Neural cell (in vitro differentiated cells): ENCODE results near the gene CBX3. TPM values are rescaled to one million over a fixed set of nuclear protein-coding genes. Genes with fewer than 3 reads are reported as not detected.
"Not testable (repeated sequence)": the region's sequence is repeated elsewhere in the genome, so short reads cannot be mapped to it uniquely, and the experiment has no call there.

Source experiments
- H2AFZ ChIP-seq: fragments of 200-600, 300-800 bp; sonication (generic), shearing (Covaris generic); 2 replicates; pipeline ENCODE4 v1.6.0; 2014; ENCODE audit warnings: low read depth, mild to moderate bottlenecking, antibody characterized with exemption, low read length, moderate library complexity
- H3F3A ChIP-seq: fragments of 200-600 bp; shearing (Covaris generic); 2 replicates; pipeline ENCODE4 v1.6.1; 2016; ENCODE audit warnings: mild to moderate bottlenecking, moderate library complexity, mixed read lengths, antibody characterized with exemption, low read length; ENCODE audit not compliant: insufficient read depth, poor library complexity, severe bottlenecking
- H3K27ac ChIP-seq: fragments of 200-600, 300-800 bp; sonication (generic), shearing (Covaris generic); 2 replicates; pipeline ENCODE4 v1.5.1; 2014; ENCODE audit warnings: mild to moderate bottlenecking, low read length, moderate library complexity
- H3K27me3 ChIP-seq: fragments of 300-800, 200-600 bp; sonication (generic), shearing (Covaris generic); 2 replicates; pipeline ENCODE4 v1.6.0; 2014; ENCODE audit warnings: mild to moderate bottlenecking, low read depth, low read length, moderate library complexity; ENCODE audit not compliant: insufficient read depth
- H3K36me3 ChIP-seq: fragments of 300-800, 200-600 bp; sonication (generic), shearing (Covaris generic); 2 replicates; pipeline ENCODE4 v1.5.1; 2014; ENCODE audit warnings: mild to moderate bottlenecking, antibody characterized with exemption, low read length, moderate library complexity; ENCODE audit not compliant: insufficient read depth
- H3K4me2 ChIP-seq: fragments of 300-800, 200-600 bp; sonication (generic), shearing (Covaris generic); 2 replicates; pipeline ENCODE4 v1.6.0; 2014; ENCODE audit warnings: mild to moderate bottlenecking, low read length
- H3K4me3 ChIP-seq: fragments of 300-800, 200-600 bp; sonication (generic), shearing (Covaris generic); 2 replicates; pipeline ENCODE4 v1.5.1; 2014; ENCODE audit warnings: mild to moderate bottlenecking, low read length, moderate library complexity
- H3K79me2 ChIP-seq: fragments of 200-600 bp; shearing (Covaris generic); replicated peaks from 2 replicates; pipeline ENCODE4 v1.6.0; 2014; ENCODE audit warnings: mild to moderate bottlenecking, low read length, moderate library complexity; ENCODE audit not compliant: insufficient read depth
- H3K9ac ChIP-seq: fragments of 300-800, 200-600 bp; sonication (generic), shearing (Covaris generic); 2 replicates; pipeline ENCODE4 v1.6.1; 2016; ENCODE audit warnings: mild to moderate bottlenecking, low read length, mixed read lengths
- H3K9me2 ChIP-seq: fragments of 200-600 bp; shearing (Covaris generic); 2 replicates; pipeline ENCODE4 v1.6.1; 2016; ENCODE audit warnings: mild to moderate bottlenecking, low read length, mixed read lengths; ENCODE audit not compliant: insufficient read depth
- H3K9me3 ChIP-seq: fragments of 200-600, 300-800 bp; sonication (generic), shearing (Covaris generic); 2 replicates; pipeline ENCODE4 v1.6.1; 2016; ENCODE audit warnings: mild to moderate bottlenecking, mixed run types, low read length, moderate library complexity, mixed read lengths
- H4K20me1 ChIP-seq: fragments of 200-600 bp; shearing (Covaris generic); 2 replicates; pipeline ENCODE4 v1.6.1; 2016; ENCODE audit warnings: mild to moderate bottlenecking, mixed run types; ENCODE audit not compliant: insufficient read depth
- EP300 ChIP-seq: fragments of 450-650 bp; conservative IDR thresholded peaks from 2 replicates; pipeline ENCODE4 v1.6.1; 2014; ENCODE audit warnings: antibody characterized with exemption, mild to moderate bottlenecking, moderate library complexity; ENCODE audit not compliant: poor library complexity, severe bottlenecking
- EZH2 ChIP-seq: fragments of 200-600, 300-800 bp; shearing (Covaris generic), sonication (generic); IDR thresholded peaks from 2 replicates; pipeline ENCODE4 v1.6.1; 2014; ENCODE audit warnings: antibody characterized with exemption, low read length, borderline replicate concordance, mild to moderate bottlenecking; ENCODE audit not compliant: insufficient read depth, poor library complexity, severe bottlenecking
- MXI1 ChIP-seq: fragments of 450-650 bp; conservative IDR thresholded peaks from 2 replicates; pipeline ENCODE4 v1.6.1; 2014; ENCODE audit warnings: antibody characterized with exemption, mild to moderate bottlenecking; ENCODE audit not compliant: poor library complexity, severe bottlenecking
- POLR2AphosphoS5 ChIP-seq: IDR thresholded peaks from 2 replicates; pipeline ENCODE4 v1.6.1; 2012
- RAD21 ChIP-seq: fragments of 450-650 bp; conservative IDR thresholded peaks from 2 replicates; pipeline ENCODE4 v1.6.1; 2014; ENCODE audit warnings: antibody characterized with exemption, mild to moderate bottlenecking, moderate library complexity
- SMC3 ChIP-seq: fragments of 450-650 bp; conservative IDR thresholded peaks from 2 replicates; pipeline ENCODE4 v1.6.1; 2014; ENCODE audit warnings: antibody characterized with exemption, mild to moderate bottlenecking, moderate library complexity; ENCODE audit not compliant: poor library complexity
- TAF1 ChIP-seq: IDR thresholded peaks from 2 replicates; pipeline ENCODE4 v1.6.1; 2012; ENCODE audit warnings: low read depth
- polyA plus RNA-seq: library from polyadenylated mRNA; depleted of rRNA; stranded (reverse); fragments of >200 nt; gene quantifications from 2 replicates; pipeline ENCODE4 v1.2.3, GENCODE V29; 2014
- TF ChIP-seq, protein P1 (sequence below): IDR thresholded peaks from 2 replicates; pipeline ENCODE4 v1.6.1; 2012; ENCODE audit warnings: borderline replicate concordance
- TF ChIP-seq, protein P2 (sequence below): fragments of 450-650 bp; IDR thresholded peaks from 2 replicates; pipeline ENCODE4 v1.5.1; 2014; ENCODE audit warnings: antibody characterized with exemption, mild to moderate bottlenecking, moderate library complexity; ENCODE audit not compliant: poor library complexity, severe bottlenecking

Gene CBX3
- polyA plus RNA-seq, 1 donor from 2014 or later = 598 TPM

DNA sequence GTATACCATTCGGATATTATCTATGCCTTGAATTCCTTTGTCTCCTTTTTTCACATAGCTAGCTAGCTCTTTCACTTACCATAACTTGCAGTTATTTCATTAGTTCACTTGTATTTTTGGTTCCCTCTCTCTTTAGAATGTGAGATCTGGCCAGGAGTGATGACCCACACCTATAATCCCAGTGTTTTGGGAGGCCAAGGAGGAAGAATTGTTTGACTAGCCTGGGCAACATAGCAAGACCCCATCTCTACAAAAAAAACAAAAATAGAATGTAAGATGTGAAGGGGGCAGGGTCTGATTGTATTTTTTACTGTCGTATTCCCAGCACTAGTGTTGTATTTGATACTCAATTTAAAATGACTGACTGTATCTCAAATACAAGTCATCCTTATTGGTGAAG is 29.9 kb upstream of the CBX3 start:
- Histone ChIP-seq H3F3A (no peaks in the 10 kb centered on the region), H3K9ac (no peak overlapping the region), H3K4me2 (no peak overlapping the region), H3K36me3 (no peaks in the 10 kb centered on the region), H3K9me3 (no peaks in the 10 kb centered on the region), H3K79me2 (no peaks in the 10 kb centered on the region), H3K27ac (no peak overlapping the region), H3K4me3 (no peak overlapping the region), H3K27me3 (no peaks in the 10 kb centered on the region), H4K20me1 (no peaks in the 10 kb centered on the region), H2AFZ (no peak overlapping the region), H3K9me2 (no peaks in the 10 kb centered on the region)
- TF ChIP-seq, protein P1, sequence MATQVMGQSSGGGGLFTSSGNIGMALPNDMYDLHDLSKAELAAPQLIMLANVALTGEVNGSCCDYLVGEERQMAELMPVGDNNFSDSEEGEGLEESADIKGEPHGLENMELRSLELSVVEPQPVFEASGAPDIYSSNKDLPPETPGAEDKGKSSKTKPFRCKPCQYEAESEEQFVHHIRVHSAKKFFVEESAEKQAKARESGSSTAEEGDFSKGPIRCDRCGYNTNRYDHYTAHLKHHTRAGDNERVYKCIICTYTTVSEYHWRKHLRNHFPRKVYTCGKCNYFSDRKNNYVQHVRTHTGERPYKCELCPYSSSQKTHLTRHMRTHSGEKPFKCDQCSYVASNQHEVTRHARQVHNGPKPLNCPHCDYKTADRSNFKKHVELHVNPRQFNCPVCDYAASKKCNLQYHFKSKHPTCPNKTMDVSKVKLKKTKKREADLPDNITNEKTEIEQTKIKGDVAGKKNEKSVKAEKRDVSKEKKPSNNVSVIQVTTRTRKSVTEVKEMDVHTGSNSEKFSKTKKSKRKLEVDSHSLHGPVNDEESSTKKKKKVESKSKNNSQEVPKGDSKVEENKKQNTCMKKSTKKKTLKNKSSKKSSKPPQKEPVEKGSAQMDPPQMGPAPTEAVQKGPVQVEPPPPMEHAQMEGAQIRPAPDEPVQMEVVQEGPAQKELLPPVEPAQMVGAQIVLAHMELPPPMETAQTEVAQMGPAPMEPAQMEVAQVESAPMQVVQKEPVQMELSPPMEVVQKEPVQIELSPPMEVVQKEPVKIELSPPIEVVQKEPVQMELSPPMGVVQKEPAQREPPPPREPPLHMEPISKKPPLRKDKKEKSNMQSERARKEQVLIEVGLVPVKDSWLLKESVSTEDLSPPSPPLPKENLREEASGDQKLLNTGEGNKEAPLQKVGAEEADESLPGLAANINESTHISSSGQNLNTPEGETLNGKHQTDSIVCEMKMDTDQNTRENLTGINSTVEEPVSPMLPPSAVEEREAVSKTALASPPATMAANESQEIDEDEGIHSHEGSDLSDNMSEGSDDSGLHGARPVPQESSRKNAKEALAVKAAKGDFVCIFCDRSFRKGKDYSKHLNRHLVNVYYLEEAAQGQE = no peak
- no peak for TF ChIP-seq SMC3
- TF ChIP-seq MXI1 = no peak
- TF ChIP-seq TAF1 = no peak
- TF ChIP-seq RAD21 = no peak
- TF ChIP-seq EP300 = no peak
- TF ChIP-seq, protein P2, sequence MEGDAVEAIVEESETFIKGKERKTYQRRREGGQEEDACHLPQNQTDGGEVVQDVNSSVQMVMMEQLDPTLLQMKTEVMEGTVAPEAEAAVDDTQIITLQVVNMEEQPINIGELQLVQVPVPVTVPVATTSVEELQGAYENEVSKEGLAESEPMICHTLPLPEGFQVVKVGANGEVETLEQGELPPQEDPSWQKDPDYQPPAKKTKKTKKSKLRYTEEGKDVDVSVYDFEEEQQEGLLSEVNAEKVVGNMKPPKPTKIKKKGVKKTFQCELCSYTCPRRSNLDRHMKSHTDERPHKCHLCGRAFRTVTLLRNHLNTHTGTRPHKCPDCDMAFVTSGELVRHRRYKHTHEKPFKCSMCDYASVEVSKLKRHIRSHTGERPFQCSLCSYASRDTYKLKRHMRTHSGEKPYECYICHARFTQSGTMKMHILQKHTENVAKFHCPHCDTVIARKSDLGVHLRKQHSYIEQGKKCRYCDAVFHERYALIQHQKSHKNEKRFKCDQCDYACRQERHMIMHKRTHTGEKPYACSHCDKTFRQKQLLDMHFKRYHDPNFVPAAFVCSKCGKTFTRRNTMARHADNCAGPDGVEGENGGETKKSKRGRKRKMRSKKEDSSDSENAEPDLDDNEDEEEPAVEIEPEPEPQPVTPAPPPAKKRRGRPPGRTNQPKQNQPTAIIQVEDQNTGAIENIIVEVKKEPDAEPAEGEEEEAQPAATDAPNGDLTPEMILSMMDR = no peak

DNA sequence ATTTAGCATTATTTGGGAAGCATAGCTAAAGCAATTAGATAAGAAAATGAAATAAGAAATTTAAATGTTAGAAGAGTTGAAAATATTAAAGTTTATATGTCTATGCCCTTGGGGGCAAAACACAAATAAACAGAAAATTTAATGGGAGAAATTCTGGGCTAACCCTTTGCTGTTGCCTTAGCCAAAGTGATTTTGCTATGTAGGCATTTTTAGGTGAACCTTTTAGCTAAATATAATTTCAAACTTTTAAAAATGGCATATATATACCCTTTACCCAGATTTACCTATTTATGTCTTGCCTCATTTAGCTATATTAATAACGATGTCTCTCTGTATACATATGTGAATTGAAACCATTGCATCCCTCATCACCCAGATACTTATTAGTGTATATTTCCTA is 29.5 kb upstream of the CBX3 start:
- H3F3A ChIP-seq = no peaks in the 10 kb centered on the region
- TF ChIP-seq EP300 (no peak), EZH2 (no peak), POLR2AphosphoS5 (no peak), SMC3 (no peak), MXI1 (no peak), RAD21 (no peak)
- TF ChIP-seq, protein P1 = no peak
- TF ChIP-seq, protein P2 = no peak
- H3K9me3 ChIP-seq = no peaks in the 10 kb centered on the region
- H3K36me3 ChIP-seq = no peaks in the 10 kb centered on the region
- no peak overlapping the region for H3K27ac ChIP-seq
- H3K4me2 ChIP-seq = no peak overlapping the region
- H3K27me3 ChIP-seq = no peaks in the 10 kb centered on the region
- no peak overlapping the region for H3K4me3 ChIP-seq
- no peak overlapping the region for H2AFZ ChIP-seq
- no peaks in the 10 kb centered on the region for H4K20me1 ChIP-seq
- H3K9ac ChIP-seq = no peak overlapping the region
- no peaks in the 10 kb centered on the region for H3K9me2 ChIP-seq
- no peaks in the 10 kb centered on the region for H3K79me2 ChIP-seq

DNA sequence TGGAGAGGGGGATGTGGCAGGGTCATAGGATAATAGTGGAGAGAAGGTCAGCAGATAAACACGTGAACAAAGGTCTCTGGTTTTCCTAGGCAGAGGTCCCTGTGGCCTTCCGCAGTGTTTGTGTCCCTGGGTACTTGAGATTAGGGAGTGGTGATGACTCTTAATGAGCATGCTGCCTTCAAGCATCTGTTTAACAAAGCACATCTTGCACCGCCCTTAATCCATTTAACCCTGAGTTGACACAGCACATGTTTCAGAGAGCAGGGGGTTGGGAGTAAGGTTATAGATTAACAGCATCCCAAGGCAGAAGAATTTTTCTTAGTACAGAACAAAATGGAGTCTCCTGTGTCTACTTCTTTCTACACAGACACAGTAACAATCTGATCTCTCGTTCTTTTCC is 25.6 kb upstream of the CBX3 start:
- H3K9ac ChIP-seq, H3K9me2 ChIP-seq, H3K9me3 ChIP-seq, H3K36me3 ChIP-seq, H4K20me1 ChIP-seq, H3K4me3 ChIP-seq, H3F3A ChIP-seq, H3K27me3 ChIP-seq, H2AFZ ChIP-seq, H3K27ac ChIP-seq, H3K79me2 ChIP-seq, H3K4me2 ChIP-seq: not testable (repeated sequence)
